ENCODE measurements around the gene ITGAD.

GRCh38 chr16:31441956-31442355, 48.8 kb downstream of the ITGAD start:
- TF ChIP-seq CTCF (IDR thresholded peaks at IDR 0.05; ENCODE audit: borderline replicate concordance, extremely low read depth, low read length, poor library complexity, severe bottlenecking) (no peak), EZH2 (IDR thresholded peaks at IDR 0.05; ENCODE audit: borderline replicate concordance, low read depth, low read length, severe bottlenecking) (no peak)
